ENCODE data around the gene AXIN1.
"Not testable (repeated sequence)": the region's sequence is repeated elsewhere in the genome, so short reads cannot be mapped to it uniquely, and the experiment has no call there.

Gene AXIN1

GRCh38 chr16:381789-382717 is 29.5 kb upstream of the AXIN1 start, which contains the start of gene PGAP6:
Gene PGAP6 (minus strand): TSS chr16:381978. CDS start chr16:381821, 157 bp downstream.
- peak; percentile 47 to 74 for DNase-seq

DNA sequence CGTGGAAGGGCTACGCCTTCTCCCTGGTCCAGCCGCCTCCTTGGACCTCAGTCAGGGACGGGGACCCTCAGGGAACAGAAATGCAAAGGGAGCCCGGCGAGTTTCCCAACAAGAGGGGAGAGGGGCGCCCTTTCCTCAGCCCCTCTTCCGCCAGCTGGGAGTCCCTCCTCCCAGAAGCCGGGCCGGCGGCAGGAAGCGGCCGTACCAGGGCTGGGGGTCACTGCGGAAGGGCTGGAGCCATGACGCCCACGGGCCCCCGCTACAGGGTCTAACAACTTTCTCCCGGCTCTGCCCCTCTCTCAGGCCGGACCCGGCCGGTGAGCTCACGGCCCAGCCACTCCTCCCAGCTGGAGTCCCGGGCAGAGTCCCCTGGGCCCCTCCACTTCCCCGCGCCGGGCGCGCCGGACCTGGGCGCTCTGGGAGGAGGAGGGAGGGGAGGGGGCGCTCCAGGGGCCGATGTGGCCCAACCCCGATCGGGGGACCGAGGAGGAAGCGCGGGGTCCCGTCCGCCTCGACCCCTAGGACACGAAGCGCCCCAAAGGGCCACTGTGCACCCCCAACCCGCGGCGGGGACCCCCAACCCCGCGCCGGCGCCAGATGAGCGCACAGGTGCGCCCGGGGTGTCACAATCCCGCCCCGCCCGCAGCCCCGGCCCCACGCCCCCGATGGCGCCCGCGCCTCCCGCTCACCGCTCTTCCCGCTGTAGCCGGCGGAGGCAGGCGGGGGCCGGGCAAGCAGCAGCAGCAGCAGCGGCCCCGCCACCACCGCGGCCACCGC is 28.7 kb upstream of the AXIN1 start:
- no peak for DNase-seq

DNA sequence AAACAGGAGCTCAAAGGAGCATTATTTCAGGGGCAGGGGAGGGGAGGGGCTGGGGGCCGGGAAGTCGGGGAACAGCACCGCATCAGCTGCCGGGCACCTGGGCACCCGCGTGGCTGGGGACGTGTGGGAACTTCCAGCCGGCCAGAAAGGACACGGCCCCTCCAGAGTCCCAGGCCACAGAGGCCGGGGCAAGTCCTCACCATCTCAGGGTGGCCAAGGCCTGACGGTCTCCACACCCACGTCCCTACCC is 28.2 kb upstream of the AXIN1 start:
- DNase-seq = no peak

DNA sequence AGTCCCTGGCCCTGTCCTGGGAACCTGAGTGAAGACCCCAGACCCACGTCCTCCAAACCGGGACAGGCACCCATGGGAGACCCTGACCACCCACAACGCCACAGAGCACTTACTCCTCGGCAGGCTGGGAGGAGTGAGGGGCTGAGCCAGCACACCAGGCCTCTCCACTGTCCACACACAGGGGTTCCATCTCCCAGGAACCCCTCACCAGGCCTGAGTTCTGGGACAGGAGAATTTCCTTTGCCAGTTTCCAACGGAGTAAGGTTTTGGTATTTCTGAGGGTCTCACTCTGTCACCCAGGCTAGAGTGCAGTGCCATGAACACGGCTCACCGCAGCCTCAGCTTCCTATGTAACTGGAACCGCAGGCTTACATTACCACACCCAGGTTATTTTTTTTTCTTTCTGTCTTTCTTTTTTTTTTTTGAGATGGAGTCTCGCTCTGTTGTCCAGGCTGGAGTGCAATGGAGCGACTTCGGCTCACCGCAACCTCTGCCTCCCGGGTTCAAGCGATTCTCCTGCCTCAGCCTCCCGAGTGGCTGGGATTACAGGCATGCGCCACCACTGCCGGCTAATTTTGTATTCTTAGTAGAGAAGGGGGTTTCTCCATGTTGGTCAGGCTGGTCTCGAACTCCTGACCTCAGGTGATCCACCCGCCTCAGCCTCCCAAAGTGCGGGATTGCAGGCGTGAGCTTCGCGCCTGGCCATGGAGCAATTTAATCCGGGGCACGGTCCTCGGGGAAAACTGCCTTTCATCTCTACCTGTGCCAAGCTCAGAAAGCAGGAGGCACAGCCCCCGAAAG is 27.6 kb upstream of the AXIN1 start:
- peak in 1 of 2 donors; percentile 46 for DNase-seq

GRCh38 chr16:379183-379960 is 26.8 kb upstream of the AXIN1 start:
- no peak for DNase-seq

- DNase-seq = no peak
Measured at GRCh38 chr16:378821-379182, 26.3 kb upstream of the AXIN1 start.

- not testable (repeated sequence) for DNase-seq
Measured at GRCh38 chr16:378113-378820, 25.7 kb upstream of the AXIN1 start.

- DNase-seq = no peak
Measured at GRCh38 chr16:377419-377951, 25.0 kb upstream of the AXIN1 start.

- DNase-seq = no peak
Measured at GRCh38 chr16:376817-377418, 24.4 kb upstream of the AXIN1 start.

DNA sequence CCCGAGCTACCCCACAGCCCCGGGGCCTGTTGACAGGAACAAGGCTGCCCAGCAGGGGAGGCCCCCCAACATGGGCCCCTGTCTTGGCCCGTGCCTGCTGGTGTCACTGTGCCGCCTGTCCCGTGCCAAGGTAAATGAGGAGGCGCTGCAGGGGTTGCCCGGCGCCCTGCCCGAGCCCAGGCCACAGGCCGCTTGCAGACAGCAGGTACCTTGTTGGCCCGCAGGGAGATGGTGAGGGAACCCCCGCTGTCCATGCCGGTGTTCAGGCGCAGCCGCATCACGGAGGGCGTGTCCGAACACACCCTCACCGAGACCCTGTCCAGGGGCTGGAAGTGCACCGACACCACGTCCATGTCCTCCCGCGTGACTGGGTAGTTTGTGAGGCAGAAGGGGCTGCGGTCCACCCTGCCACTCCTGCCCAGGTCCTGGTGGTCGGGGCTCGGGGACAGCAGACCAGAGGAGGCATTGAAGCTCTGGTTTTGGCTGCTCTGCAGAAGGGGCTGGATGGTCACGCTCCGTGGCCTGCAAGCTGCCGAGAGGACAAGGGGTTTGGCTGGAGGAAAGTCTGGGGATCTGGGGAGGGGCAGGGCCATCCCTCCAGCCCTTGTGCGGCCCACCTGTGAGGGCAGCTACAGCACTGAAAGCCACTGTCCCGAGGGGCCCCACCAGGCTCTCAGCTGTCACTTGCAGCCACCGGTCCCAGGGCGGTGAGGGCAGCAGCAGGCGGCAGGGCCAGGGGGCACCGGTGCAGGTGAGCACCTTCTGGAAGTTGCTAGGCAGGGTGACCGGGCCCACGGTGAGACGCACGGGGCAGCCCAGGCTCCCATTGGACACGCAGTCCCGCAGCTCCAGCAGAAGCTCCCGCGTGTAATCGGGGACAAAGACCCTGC is 23.6 kb upstream of the AXIN1 start:
- DNase-seq = no peak

- DNase-seq = no peak
Measured at GRCh38 chr16:375212-375611, 22.7 kb upstream of the AXIN1 start.

DNA sequence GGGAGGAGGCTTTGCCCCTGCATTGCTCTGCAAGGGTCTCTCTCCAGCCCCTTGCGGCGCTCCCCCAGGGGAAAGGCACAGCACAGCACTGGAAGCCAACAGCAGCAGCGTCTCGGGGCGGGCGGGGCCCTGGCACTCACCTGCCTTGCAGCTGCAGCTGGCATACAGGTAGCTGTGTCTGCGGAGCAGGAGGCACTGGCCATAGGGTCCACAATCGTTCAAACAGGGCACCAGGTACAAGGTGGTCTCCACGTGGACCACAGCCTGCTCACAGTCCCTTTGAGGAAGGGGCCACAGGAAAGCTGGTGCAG is 22.0 kb upstream of the AXIN1 start:
- no peak for DNase-seq

DNA sequence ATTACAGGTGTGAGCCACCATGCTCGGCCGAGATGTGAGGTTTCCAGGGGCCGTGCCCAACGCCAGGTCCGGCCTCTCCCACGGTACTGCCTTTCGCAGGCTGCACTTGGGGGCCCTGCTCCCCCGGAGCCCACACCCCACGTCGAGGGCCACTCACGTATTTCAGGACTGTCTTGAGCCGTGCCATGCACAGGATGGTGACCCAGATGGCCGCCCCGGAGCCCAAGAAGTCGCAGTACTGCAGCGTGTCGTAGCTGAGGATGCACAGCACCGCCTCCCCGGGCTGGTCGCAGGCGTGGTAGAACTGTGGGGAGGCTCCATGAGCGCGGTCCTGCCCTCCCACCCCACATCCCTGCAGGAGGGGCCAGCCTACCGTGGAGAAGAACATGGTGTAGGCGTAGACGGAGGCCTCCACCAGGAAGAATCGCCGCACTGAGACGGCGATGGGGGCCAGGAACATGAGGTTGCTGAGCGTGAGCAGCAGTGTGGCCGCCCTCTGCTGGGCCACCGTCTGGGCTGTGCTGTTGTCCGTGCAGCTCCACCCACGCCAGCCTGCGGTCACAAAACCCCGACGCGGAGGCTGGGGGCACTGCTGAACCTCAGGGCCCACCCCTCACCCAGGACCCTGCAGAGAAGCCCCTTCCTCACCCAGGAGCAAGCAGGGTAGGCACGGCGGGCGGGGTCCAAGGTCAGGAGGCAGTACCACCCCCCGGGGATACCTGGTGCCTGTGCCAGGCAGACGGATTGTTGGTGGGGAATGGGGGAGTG is 21.5 kb upstream of the AXIN1 start:
- no peak for DNase-seq

DNA sequence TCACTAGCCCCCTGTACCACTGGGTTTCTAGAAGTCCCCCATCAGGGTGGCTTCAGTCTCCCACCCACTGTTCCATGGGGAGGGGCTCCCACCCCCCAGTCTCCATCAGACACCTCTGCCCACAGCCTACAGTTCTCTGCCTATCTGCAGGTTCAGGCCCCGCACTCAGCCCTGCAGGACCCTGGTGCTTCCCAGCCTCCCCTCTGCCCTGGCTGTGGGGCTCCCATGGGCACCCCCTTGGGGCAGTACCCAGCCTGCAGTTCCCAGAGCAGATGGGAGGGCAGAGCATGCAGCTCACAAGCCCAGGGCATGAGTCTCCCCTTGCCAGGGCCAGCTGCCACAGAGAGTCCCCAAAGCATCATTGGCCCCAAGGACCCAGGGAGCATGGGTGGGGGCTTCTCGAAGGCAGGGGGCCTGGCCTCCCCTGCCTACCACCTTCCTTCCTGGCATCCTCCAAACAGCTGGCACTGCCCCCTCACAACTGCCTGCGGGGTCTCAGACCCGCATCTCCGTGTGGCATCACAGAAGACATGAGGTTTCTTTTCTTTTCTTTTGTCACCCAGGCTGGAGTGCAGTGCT is 20.6 kb upstream of the AXIN1 start:
- DNase-seq = no peak

GRCh38 chr16:372302-372983 is 19.9 kb upstream of the AXIN1 start:
- DNase-seq = no peak

GRCh38 chr16:371515-372301 is 19.2 kb upstream of the AXIN1 start:
- DNase-seq = no peak

DNA sequence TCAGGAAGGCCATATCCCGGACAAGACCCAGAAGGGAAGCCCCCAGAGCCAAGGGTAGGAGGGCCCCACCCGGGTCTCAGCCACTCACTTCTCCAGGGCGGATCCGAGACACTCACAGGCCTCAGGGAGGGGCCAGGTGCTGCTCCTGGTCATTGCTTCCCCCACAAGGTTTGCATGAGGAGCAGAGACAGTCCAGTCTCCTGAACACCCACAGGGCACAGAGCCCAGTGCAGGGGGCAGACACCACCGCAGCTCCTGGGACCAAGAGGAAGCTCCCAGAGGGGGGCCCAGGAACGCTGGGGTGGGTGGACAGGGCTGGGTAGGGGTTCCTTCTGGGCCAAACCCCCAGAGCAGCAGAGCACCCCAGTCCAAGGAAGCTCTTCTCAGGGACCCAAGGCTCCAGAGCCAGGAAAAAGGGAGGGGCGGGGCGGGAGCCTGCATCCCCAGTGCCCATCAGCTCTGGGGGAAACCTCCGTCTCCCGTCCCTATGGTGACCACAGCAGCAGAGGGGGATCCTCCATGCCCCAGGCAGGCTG is 18.5 kb upstream of the AXIN1 start:
- DNase-seq = no peak

All from CD4-positive, alpha-beta T cell treated with Interleukin-4 for 1 hour (primary cell).